HG03175 (cell line): Measurements from ENCODE around the gene MTHFSD.
A peak's percentile ranks its signal among the peaks of the same experiment; 100 is the strongest.
"Not testable (repeated sequence)": the region's sequence is repeated elsewhere in the genome, so short reads cannot be mapped to it uniquely, and the experiment has no call there.

Experiments
- ATAC-seq: cut with Tn5 transposase; IDR thresholded peaks from one replicate; pipeline ENCODE4 v1.9.1; 2021; ENCODE audit warnings: mild to moderate bottlenecking, moderate library complexity; ENCODE audit not compliant: unreplicated experiment

MTHFSD gene

GRCh38 chr16:86554917-86555703 is at the start of gene MTHFSD:
Gene MTHFSD (minus strand): TSS chr16:86555235. CDS start chr16:86555184, 51 bp downstream.
- ATAC-seq, result peak; percentile 85

- peak; percentile 88 for ATAC-seq
Measured at GRCh38 chr16:86604436-86605193, 49.6 kb upstream of the MTHFSD start.

GRCh38 chr16:86602521-86602920 is 47.5 kb upstream of the MTHFSD start:
- no peak for ATAC-seq

- no peak for ATAC-seq
Measured at GRCh38 chr16:86601356-86601755, 46.3 kb upstream of the MTHFSD start.

GRCh38 chr16:86598607-86599565 is 43.9 kb upstream of the MTHFSD start:
- no peak for ATAC-seq

GRCh38 chr16:86597880-86598606 is 43.0 kb upstream of the MTHFSD start:
- ATAC-seq, result no peak

- ATAC-seq, result no peak
Measured at GRCh38 chr16:86597126-86597879, 42.3 kb upstream of the MTHFSD start.

GRCh38 chr16:86595983-86596605 is 41.1 kb upstream of the MTHFSD start:
- no peak for ATAC-seq

GRCh38 chr16:86594721-86595120 is 39.7 kb upstream of the MTHFSD start:
- ATAC-seq, result no peak

GRCh38 chr16:86593913-86594620 is 39.0 kb upstream of the MTHFSD start:
- no peak for ATAC-seq

- ATAC-seq, result no peak
Measured at GRCh38 chr16:86591270-86591669, 36.2 kb upstream of the MTHFSD start.

GRCh38 chr16:86590501-86591144 is 35.6 kb upstream of the MTHFSD start:
- no peak for ATAC-seq

GRCh38 chr16:86587955-86588354 is 32.9 kb upstream of the MTHFSD start:
- ATAC-seq, result not testable (repeated sequence)

GRCh38 chr16:86587487-86587886 is 32.5 kb upstream of the MTHFSD start:
- no peak for ATAC-seq

GRCh38 chr16:86585821-86586611 is 31.0 kb upstream of the MTHFSD start:
- no peak for ATAC-seq

- ATAC-seq, result no peak
Measured at GRCh38 chr16:86584726-86585721, 30.0 kb upstream of the MTHFSD start.
